ENCODE measurements around the gene GPRC5A. TPM values are rescaled to one million over a fixed set of nuclear protein-coding genes. Genes with fewer than 3 reads are reported as not detected.
"Not testable (repeated sequence)": the region's sequence is repeated elsewhere in the genome, so short reads cannot be mapped to it uniquely, and the experiment has no call there.

Gene GPRC5A
- total RNA-seq, 1 experiment from 2014 or later, result 742 TPM

DNA sequence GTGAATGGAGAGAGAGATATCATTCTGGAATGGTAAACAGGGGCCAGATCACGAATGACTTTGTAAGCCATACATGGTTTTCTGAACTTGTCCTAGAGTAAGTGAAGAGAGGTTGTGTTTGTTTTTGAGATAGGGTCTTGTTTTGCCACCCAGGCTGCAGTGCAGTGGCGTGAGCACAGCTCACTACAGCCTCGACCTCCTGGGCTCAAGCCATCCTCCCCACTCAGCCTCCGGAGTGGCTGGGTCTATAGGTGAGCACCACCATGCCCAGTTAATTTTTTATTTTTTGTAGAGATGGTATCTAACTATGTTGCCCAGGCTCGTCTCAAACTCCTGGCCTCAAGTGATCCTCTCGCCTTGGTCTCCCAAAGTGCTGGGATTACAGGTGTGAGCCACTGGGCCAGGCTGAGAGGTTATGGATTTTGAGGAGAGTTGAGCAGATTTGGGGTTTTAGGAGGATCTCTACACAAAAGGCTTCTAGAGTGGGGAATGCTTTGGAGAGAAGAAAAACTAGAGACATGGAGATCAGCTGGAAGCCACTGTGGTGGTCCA is 19.7 kb upstream of the GPRC5A start:
- Mint-ChIP-seq H3K4me3 (ENCODE audit: low read depth, unreplicated experiment) (peak overlapping the region; percentile 43), H3K36me3 (ENCODE audit: insufficient read depth, unreplicated experiment) (peaks cover 43% of the 10 kb centered on the region)
- TSS peak; percentile 34 for BruUV-seq (replicated peaks)

DNA sequence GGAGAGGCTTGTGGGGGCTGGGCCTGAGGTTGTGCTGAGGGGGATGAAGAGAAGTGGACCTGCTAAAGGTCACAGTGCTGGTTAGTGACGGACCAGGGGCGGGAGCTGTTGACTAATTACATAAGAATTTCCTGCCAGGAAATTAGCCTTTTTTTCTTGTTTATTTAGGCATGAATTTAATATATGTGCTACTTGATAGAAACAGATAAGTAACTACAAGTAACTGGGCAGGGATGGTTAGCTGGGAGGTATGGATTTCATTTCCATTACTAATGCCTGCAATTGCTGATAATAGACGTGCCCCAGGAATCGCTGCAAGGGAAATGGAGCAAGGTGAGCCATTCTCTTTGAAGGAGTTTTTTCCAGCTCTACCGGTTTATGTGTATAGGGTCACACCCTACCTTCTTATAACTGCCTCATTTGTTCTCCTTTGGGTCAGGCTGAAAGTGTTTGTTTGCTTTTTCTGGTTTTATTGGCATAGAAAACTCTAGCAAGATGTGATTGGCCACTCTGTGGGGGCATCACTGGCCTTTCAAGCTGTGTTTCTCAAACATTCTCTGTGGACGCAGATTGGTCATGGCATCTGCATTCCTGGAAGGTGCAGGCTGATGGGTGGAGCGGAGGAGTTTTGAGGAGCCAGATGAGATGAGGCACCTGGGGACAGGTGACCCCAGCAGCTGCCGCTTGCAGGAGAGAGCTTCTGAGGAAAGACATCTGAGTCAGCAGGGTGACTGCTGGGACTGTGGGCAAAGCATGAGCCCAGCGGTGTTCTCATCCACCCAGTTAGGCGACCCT is 19.0 kb upstream of the GPRC5A start:
- intact Hi-C loops (cut with micrococcal nuclease; ENCODE audit: unreplicated experiment), result loop anchor here (1.0 to 5.0 kb wide), 4 partner anchors 11 to 70 kb away; partner anchors contain the start of gene GPRC5A
- peak overlapping the region; percentile 99 for H3K27ac Mint-ChIP-seq (ENCODE audit: unreplicated experiment)
- peaks cover 43% of the 10 kb centered on the region for H3K36me3 Mint-ChIP-seq (ENCODE audit: insufficient read depth, unreplicated experiment)
- DNase-seq, result peak; percentile 91
- peaks cover 83% of the 10 kb centered on the region for H3K4me1 Mint-ChIP-seq (ENCODE audit: low read depth, unreplicated experiment)
- H3K9me3 Mint-ChIP-seq (ENCODE audit: low read depth, unreplicated experiment), result no peaks in the 10 kb centered on the region
- no peaks in the 10 kb centered on the region for H3K27me3 Mint-ChIP-seq (ENCODE audit: unreplicated experiment)
- TSS peak; percentile 80 for BruUV-seq (replicated peaks)
- CTCF ChIA-PET, result interaction anchor here (0.6 to 2.9 kb wide), 14 partner anchors 8 to 1152 kb away, joined by 3 to 21 read pairs (median 3); partner anchors contain the start of gene GPRC5A
- H3K4me3 Mint-ChIP-seq (ENCODE audit: low read depth, unreplicated experiment), result peak overlapping the region; percentile 43
- TF ChIP-seq, protein P1, sequence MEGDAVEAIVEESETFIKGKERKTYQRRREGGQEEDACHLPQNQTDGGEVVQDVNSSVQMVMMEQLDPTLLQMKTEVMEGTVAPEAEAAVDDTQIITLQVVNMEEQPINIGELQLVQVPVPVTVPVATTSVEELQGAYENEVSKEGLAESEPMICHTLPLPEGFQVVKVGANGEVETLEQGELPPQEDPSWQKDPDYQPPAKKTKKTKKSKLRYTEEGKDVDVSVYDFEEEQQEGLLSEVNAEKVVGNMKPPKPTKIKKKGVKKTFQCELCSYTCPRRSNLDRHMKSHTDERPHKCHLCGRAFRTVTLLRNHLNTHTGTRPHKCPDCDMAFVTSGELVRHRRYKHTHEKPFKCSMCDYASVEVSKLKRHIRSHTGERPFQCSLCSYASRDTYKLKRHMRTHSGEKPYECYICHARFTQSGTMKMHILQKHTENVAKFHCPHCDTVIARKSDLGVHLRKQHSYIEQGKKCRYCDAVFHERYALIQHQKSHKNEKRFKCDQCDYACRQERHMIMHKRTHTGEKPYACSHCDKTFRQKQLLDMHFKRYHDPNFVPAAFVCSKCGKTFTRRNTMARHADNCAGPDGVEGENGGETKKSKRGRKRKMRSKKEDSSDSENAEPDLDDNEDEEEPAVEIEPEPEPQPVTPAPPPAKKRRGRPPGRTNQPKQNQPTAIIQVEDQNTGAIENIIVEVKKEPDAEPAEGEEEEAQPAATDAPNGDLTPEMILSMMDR (IDR thresholded peaks at IDR 0.05; ENCODE audit: unreplicated experiment), result no peak

More for the DNA sequence above, 19.7 kb upstream of the GPRC5A start:
- TF ChIP-seq, protein P1 (IDR thresholded peaks at IDR 0.05; ENCODE audit: unreplicated experiment), result no peak
- peak overlapping the region; percentile 99 for H3K27ac Mint-ChIP-seq (ENCODE audit: unreplicated experiment)
- no peaks in the 10 kb centered on the region for H3K9me3 Mint-ChIP-seq (ENCODE audit: low read depth, unreplicated experiment)
- DNase-seq, result no peak
- H3K27me3 Mint-ChIP-seq (ENCODE audit: unreplicated experiment), result no peaks in the 10 kb centered on the region
- H3K4me1 Mint-ChIP-seq (ENCODE audit: low read depth, unreplicated experiment), result peaks cover 76% of the 10 kb centered on the region
- CTCF ChIA-PET, result interaction anchor here (0.6 to 2.9 kb wide), 11 partner anchors 9 to 126 kb away, joined by 3 to 21 read pairs (median 4); partner anchors contain the start of gene GPRC5A
- intact Hi-C loops (cut with micrococcal nuclease; ENCODE audit: unreplicated experiment), result loop anchor here (1.0 to 5.0 kb wide), 4 partner anchors 12 to 69 kb away; partner anchors contain the start of gene GPRC5A

DNA sequence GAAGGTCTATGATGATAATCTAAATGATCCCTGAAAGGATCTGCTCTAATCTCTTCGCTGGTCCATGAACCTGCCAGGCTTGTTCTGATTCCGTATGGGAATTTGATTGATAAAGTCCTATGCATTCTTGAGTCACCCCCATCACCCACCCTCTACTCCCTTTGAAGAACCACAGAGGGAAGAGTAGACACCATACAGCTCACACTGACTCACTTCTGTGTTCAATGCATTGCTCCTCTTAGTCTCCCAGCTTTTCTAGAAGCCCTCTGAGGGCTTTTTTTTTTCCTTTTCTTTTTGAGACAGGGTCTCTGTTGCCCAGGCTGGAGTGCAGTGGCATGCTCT is 18.5 kb upstream of the GPRC5A start:
- TF ChIP-seq, protein P1 (IDR thresholded peaks at IDR 0.05; ENCODE audit: unreplicated experiment), result no peak
- peak overlapping the region; percentile 99 for H3K27ac Mint-ChIP-seq (ENCODE audit: unreplicated experiment)
- peaks cover 43% of the 10 kb centered on the region for H3K36me3 Mint-ChIP-seq (ENCODE audit: insufficient read depth, unreplicated experiment)
- BruUV-seq (replicated peaks), result no TSS peak
- CTCF ChIA-PET, result interaction anchor here (0.6 to 2.9 kb wide), 11 partner anchors 8 to 1152 kb away, joined by 3 to 21 read pairs (median 4); partner anchors contain the start of gene GPRC5A
- intact Hi-C loops (cut with micrococcal nuclease; ENCODE audit: unreplicated experiment), result loop anchor here (1.0 to 5.0 kb wide), 4 partner anchors 10 to 71 kb away; partner anchors contain the start of gene GPRC5A
- H3K27me3 Mint-ChIP-seq (ENCODE audit: unreplicated experiment), result no peaks in the 10 kb centered on the region
- H3K4me1 Mint-ChIP-seq (ENCODE audit: low read depth, unreplicated experiment), result peaks cover 87% of the 10 kb centered on the region
- DNase-seq, result no peak
- peak overlapping the region; percentile 43 for H3K4me3 Mint-ChIP-seq (ENCODE audit: low read depth, unreplicated experiment)
- no peaks in the 10 kb centered on the region for H3K9me3 Mint-ChIP-seq (ENCODE audit: low read depth, unreplicated experiment)

DNA sequence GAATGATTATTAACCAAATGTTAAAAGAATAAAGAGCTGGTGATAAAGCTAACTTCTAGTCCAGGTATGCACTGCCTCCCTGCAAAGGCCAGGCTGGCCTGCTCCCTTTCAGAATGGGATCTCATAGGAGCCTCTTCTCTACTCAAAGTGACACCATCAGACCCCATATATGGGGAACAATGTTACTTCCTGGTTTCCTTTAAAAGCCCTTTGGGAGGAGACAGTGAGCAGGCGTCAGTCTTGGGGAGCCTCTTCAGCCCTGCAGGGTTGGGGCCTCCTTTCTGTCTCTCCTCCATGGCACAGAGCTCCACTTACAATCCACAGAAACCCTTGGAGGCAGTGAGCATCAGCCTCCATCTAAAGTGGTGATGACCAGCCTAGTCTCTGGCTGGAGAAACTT is 17.3 kb upstream of the GPRC5A start:
- Mint-ChIP-seq H3K4me3 (ENCODE audit: low read depth, unreplicated experiment) (no peak overlapping the region), H3K27me3 (ENCODE audit: unreplicated experiment) (no peaks in the 10 kb centered on the region), H3K36me3 (ENCODE audit: insufficient read depth, unreplicated experiment) (peaks cover 38% of the 10 kb centered on the region), H3K4me1 (ENCODE audit: low read depth, unreplicated experiment) (peaks cover 87% of the 10 kb centered on the region), H3K9me3 (ENCODE audit: low read depth, unreplicated experiment) (no peaks in the 10 kb centered on the region), H3K27ac (ENCODE audit: unreplicated experiment) (peak overlapping the region; percentile 99)
- TF ChIP-seq, protein P1 (IDR thresholded peaks at IDR 0.05; ENCODE audit: unreplicated experiment), result no peak
- CTCF ChIA-PET, result interaction anchor here (1.3 to 2.9 kb wide), 2 partner anchors 17 to 37 kb away, joined by 5 to 21 read pairs; partner anchors contain the start of gene GPRC5A
- no TSS peak for BruUV-seq (replicated peaks)
- intact Hi-C loops (cut with micrococcal nuclease; ENCODE audit: unreplicated experiment), result loop anchor here (5.0 kb wide), 1 partner anchor 72 kb away; no protein-coding TSS in a partner anchor
- DNase-seq, result no peak

DNA sequence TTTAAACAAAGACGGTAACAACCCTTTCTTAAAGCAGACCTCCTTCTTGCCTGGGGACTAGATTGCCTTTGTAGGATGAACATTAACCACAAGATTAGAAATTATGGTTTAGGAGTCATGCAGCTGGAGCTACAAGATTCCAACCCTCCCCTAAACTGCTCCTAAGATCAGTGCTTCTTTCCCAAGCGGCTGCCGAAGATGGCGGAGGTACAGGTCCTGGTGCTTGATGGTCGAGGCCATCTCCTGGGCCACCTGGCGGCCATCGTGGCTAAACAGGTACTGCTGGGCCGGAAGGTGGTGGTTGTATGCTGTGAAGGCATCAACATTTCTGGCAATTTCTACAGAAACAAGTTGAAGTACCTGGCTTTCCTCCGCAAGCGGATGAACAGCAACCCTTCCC is 16.1 kb upstream of the GPRC5A start:
- intact Hi-C loops (cut with micrococcal nuclease; ENCODE audit: unreplicated experiment); H3K27me3 Mint-ChIP-seq (ENCODE audit: unreplicated experiment); BruUV-seq (replicated peaks); H3K9me3 Mint-ChIP-seq (ENCODE audit: low read depth, unreplicated experiment); H3K4me3 Mint-ChIP-seq (ENCODE audit: low read depth, unreplicated experiment); DNase-seq: not testable (repeated sequence)
- peaks cover 96% of the 10 kb centered on the region for H3K4me1 Mint-ChIP-seq (ENCODE audit: low read depth, unreplicated experiment)
- H3K36me3 Mint-ChIP-seq (ENCODE audit: insufficient read depth, unreplicated experiment), result peaks cover 48% of the 10 kb centered on the region
- peak overlapping the region; percentile 99 for H3K27ac Mint-ChIP-seq (ENCODE audit: unreplicated experiment)
- CTCF ChIA-PET, result interaction anchor here (0.7 kb wide), 1 partner anchor 381 kb away, joined by 5 read pairs; no protein-coding TSS in a partner anchor
